ENCODE data around the gene FHL3. TPM values are rescaled to one million over a fixed set of nuclear protein-coding genes. Genes with fewer than 3 reads are reported as not detected.
"Not testable (repeated sequence)": the region's sequence is repeated elsewhere in the genome, so short reads cannot be mapped to it uniquely, and the experiment has no call there.

Gene FHL3
- total RNA-seq, 1 experiment from 2014 or later, result 26.0 TPM

- no peaks in the 10 kb centered on the region for H3K9me3 ChIP-seq
- no peaks in the 10 kb centered on the region for H3K27me3 ChIP-seq
- DNase-seq, result peak; percentile 60
- H3K36me3 ChIP-seq, result peaks cover 31% of the 10 kb centered on the region
- H3K4me3 ChIP-seq, result no peak overlapping the region; the same call in 1 of the 2 replicates
These were observed 4.5 kb downstream of the FHL3 start for GRCh38 chr1:38000529-38001455.

GRCh38 chr1:38000233-38000528 is 5.1 kb downstream of the FHL3 start:
- no peaks in the 10 kb centered on the region for H3K27me3 ChIP-seq
- H3K36me3 ChIP-seq, result peaks cover 31% of the 10 kb centered on the region
- DNase-seq, result no peak
- H3K4me3 ChIP-seq, result no peak overlapping the region; the same call in 1 of the 2 replicates
- H3K9me3 ChIP-seq, result no peaks in the 10 kb centered on the region

GRCh38 chr1:37999430-38000232 is 5.7 kb downstream of the FHL3 start:
- peak; percentile 59 for DNase-seq
- no peaks in the 10 kb centered on the region for H3K9me3 ChIP-seq
- no peaks in the 10 kb centered on the region for H3K27me3 ChIP-seq
- peaks cover 31% of the 10 kb centered on the region for H3K36me3 ChIP-seq
- no peak overlapping the region for H3K4me3 ChIP-seq

GRCh38 chr1:37998913-37999429 is 6.3 kb downstream of the FHL3 start:
- no peak for DNase-seq
- no peaks in the 10 kb centered on the region for H3K27me3 ChIP-seq
- no peaks in the 10 kb centered on the region for H3K9me3 ChIP-seq
- H3K4me3 ChIP-seq, result no peak overlapping the region
- peaks cover 31% of the 10 kb centered on the region for H3K36me3 ChIP-seq

- Histone ChIP-seq H3K36me3 (peaks cover 26% of the 10 kb centered on the region), H3K27me3 (no peaks in the 10 kb centered on the region), H3K9me3 (no peaks in the 10 kb centered on the region), H3K4me3 (no peak overlapping the region)
- DNase-seq, result no peak
These were observed 7.1 kb downstream of the FHL3 start for GRCh38 chr1:37998089-37998808.

GRCh38 chr1:37997256-37998088 is 7.8 kb downstream of the FHL3 start:
- DNase-seq, result no peak

GRCh38 chr1:37995751-37996345 is 9.5 kb downstream of the FHL3 start:
- Histone ChIP-seq H3K4me3 (no peak overlapping the region), H3K9me3 (no peaks in the 10 kb centered on the region), H3K36me3 (peaks cover 26% of the 10 kb centered on the region), H3K27me3 (no peaks in the 10 kb centered on the region)
- DNase-seq, result no peak

More at GRCh38 chr1:37997256-37998088, 7.8 kb downstream of the FHL3 start:
- Histone ChIP-seq H3K36me3 (peaks cover 26% of the 10 kb centered on the region), H3K27me3 (no peaks in the 10 kb centered on the region), H3K9me3 (no peaks in the 10 kb centered on the region), H3K4me3 (no peak overlapping the region)

GRCh38 chr1:37994886-37995566 is 10.3 kb downstream of the FHL3 start:
- no peak for DNase-seq
- H3K4me3 ChIP-seq, result no peak overlapping the region
- no peaks in the 10 kb centered on the region for H3K27me3 ChIP-seq
- no peaks in the 10 kb centered on the region for H3K9me3 ChIP-seq
- peaks cover 26% of the 10 kb centered on the region for H3K36me3 ChIP-seq

- Histone ChIP-seq H3K36me3 (peaks cover 36% of the 10 kb centered on the region), H3K27me3 (no peaks in the 10 kb centered on the region), H3K4me3 (peak overlapping the region; percentile 82), H3K9me3 (no peaks in the 10 kb centered on the region)
- DNase-seq, result peak; percentile 48
These were observed 15.9 kb downstream of the FHL3 start for GRCh38 chr1:37989361-37989930.

- Histone ChIP-seq H3K27me3 (no peaks in the 10 kb centered on the region), H3K4me3 (no peak overlapping the region; the same call in 1 of the 2 replicates), H3K36me3 (peaks cover 51% of the 10 kb centered on the region), H3K9me3 (no peaks in the 10 kb centered on the region)
- DNase-seq, result no peak
These were observed 17.6 kb downstream of the FHL3 start for GRCh38 chr1:37987679-37988078.

GRCh38 chr1:37983546-37983945 is 21.8 kb downstream of the FHL3 start:
- Histone ChIP-seq H3K4me3 (no peak overlapping the region), H3K36me3 (peaks cover 86% of the 10 kb centered on the region), H3K27me3 (no peaks in the 10 kb centered on the region), H3K9me3 (no peaks in the 10 kb centered on the region)
- DNase-seq, result no peak

GRCh38 chr1:37978541-37978940 is 26.8 kb downstream of the FHL3 start:
- Histone ChIP-seq H3K9me3 (no peaks in the 10 kb centered on the region), H3K27me3 (no peaks in the 10 kb centered on the region), H3K4me3 (no peak overlapping the region), H3K36me3 (peaks cover 77% of the 10 kb centered on the region)
- no peak for DNase-seq

GRCh38 chr1:37975083-37975482 is 30.2 kb downstream of the FHL3 start:
- DNase-seq, H3K9me3 ChIP-seq, H3K27me3 ChIP-seq, H3K4me3 ChIP-seq: not testable (repeated sequence)
- H3K36me3 ChIP-seq, result peaks cover 74% of the 10 kb centered on the region

- H3K27me3 ChIP-seq, result no peaks in the 10 kb centered on the region
- H3K36me3 ChIP-seq, result peaks cover 73% of the 10 kb centered on the region
- H3K4me3 ChIP-seq, result no peak overlapping the region
These were observed 30.7 kb downstream of the FHL3 start for GRCh38 chr1:37974567-37974966.

GRCh38 chr1:37973684-37974083 is 31.6 kb downstream of the FHL3 start:
- H3K27me3 ChIP-seq, DNase-seq, H3K9me3 ChIP-seq, H3K4me3 ChIP-seq: not testable (repeated sequence)
- H3K36me3 ChIP-seq, result peaks cover 74% of the 10 kb centered on the region

More at GRCh38 chr1:37974567-37974966, 30.7 kb downstream of the FHL3 start:
- DNase-seq, result no peak
- H3K9me3 ChIP-seq, result no peaks in the 10 kb centered on the region

Data from MG63 (cell line).